Common myeloid progenitor, CD34-positive (primary cell): Measurements from ENCODE around the gene IQCH.

Experiments used
- CTCF ChIA-PET: fragments of 350-600 bp; sonication (Branson Sonifier 250); formaldehyde crosslinking; loops from one replicate; lab custom pipeline; 2021; ENCODE audit warnings: antibody characterized with exemption; lab: Charles Lee
- POLR2A ChIA-PET: fragments of 350-600 bp; sonication (Branson Sonifier 250); formaldehyde crosslinking; loops from one replicate; lab custom pipeline; 2021; ENCODE audit warnings: antibody characterized with exemption; lab: Charles Lee
- DNase-seq, 3 donors: peaks; one replicate each; pipeline versions ENCODE4 v3.0.0 to v3.0.0-alpha.2; 2013
- H3K27ac ChIP-seq, 2 experiments: 1 replicate in 1 of 2; 2 replicates in 1 of 2; pipeline ENCODE4 v1.7.0; 2013; ENCODE audit warnings: inconsistent platforms in 2 of 2, low read length in 2 of 2, mild to moderate bottlenecking in 2 of 2, low read depth in 1 of 2, moderate library complexity in 1 of 2; ENCODE audit not compliant: severe bottlenecking in 2 of 2, insufficient read depth in 1 of 2, poor library complexity in 1 of 2
- H3K27me3 ChIP-seq, 5 experiments: replicated peaks in 2 of 5; 1 replicate in 3 of 5; 2 replicates in 2 of 5; pipeline versions ENCODE4 v1.6.1 to v1.7.0; 2013; ENCODE audit warnings: low read length in 4 of 5, mild to moderate bottlenecking in 2 of 5, moderate library complexity in 2 of 5, inconsistent platforms in 1 of 5; ENCODE audit not compliant: insufficient read depth in 5 of 5, control insufficient read depth in 4 of 5
- H3K36me3 ChIP-seq, 4 experiments: 1 replicate in 2 of 4; 2 replicates in 2 of 4; pipeline versions ENCODE4 v1.6.1 to v1.7.0; 2013; ENCODE audit warnings: low read length in 3 of 4, control low read depth in 1 of 4, mild to moderate bottlenecking in 1 of 4; ENCODE audit not compliant: control insufficient read depth in 4 of 4, insufficient read depth in 4 of 4
- H3K4me1 ChIP-seq, 4 experiments: 1 replicate in 3 of 4; 2 replicates in 1 of 4; pipeline versions ENCODE4 v1.6.1 to v1.7.1; 2013; ENCODE audit warnings: low read length in 3 of 4, mild to moderate bottlenecking in 3 of 4, control low read depth in 1 of 4, inconsistent platforms in 1 of 4, moderate library complexity in 1 of 4; ENCODE audit not compliant: control insufficient read depth in 4 of 4, insufficient read depth in 4 of 4; ENCODE audit errors: control extremely low read depth in 1 of 4
- H3K4me3 ChIP-seq, 7 experiments: 1 replicate in 4 of 7; 2 replicates in 3 of 7; pipeline versions ENCODE4 v1.5.1 to v1.7.0; 2013; ENCODE audit warnings: mild to moderate bottlenecking in 7 of 7, low read length in 6 of 7, moderate library complexity in 6 of 7, inconsistent platforms in 2 of 7, low read depth in 2 of 7, control low read depth in 1 of 7; ENCODE audit not compliant: insufficient read depth in 4 of 7, control insufficient read depth in 1 of 7; ENCODE audit errors: extremely low read depth in 1 of 7
- H3K9me3 ChIP-seq, 5 experiments: 1 replicate in 4 of 5; 2 replicates in 1 of 5; pipeline versions ENCODE4 v1.6.1 to v1.7.1; 2013; ENCODE audit warnings: low read length in 4 of 5, mild to moderate bottlenecking in 2 of 5, inconsistent platforms in 1 of 5, low read depth in 1 of 5, moderate library complexity in 1 of 5; ENCODE audit not compliant: control insufficient read depth in 4 of 5, insufficient read depth in 2 of 5; ENCODE audit errors: control extremely low read depth in 1 of 5
- WGBS: methylation state at CpG from one replicate; pipeline ENCODE4 v1.1.5; 2013; ENCODE audit not compliant: insufficient coverage; 5-methylcytosine and 5-hydroxymethylcytosine counted together

IQCH gene

DNA sequence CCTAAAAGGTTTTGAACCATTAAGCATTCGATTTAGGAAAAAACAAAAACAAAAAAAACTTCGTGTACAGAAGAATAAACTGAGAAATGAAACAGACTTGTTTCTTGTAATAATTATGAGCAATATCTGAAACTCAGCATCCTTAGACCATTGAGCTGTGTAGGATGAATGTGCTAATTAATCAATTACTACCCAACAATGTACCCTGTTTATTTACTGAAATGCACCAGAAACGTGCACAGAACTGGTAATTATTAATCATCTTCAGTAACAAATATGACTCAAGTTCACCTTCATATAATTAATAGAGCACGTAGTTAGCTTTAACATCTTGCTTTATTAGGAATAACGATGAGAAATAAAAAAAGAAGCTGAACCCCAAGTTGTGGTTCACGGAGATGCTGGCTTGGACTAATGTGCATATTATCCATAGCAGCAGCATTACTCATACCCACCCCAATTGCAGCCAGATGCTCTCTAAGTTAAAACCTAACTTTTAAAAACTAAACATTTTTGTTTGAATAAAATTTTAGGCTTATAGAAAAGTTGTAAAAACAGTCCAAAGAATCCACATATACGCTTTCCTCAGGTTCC, 256.1 kb downstream of the IQCH start:
- H3K36me3 ChIP-seq, result peaks cover 9 to 39% (median 21%) of the 10 kb centered on the region in 4 experiments
- H3K27me3 ChIP-seq, result no peaks in the 10 kb centered on the region
- H3K9me3 ChIP-seq, result no peaks in the 10 kb centered on the region
- ChIA-PET CTCF (no interaction called here), POLR2A (no interaction called here)
- 100% methylated on average over 4 of the region's 7 CpGs for WGBS
- DNase-seq, result no peak
- H3K4me1 ChIP-seq, result peaks cover 0 to 13% (median 0%) of the 10 kb centered on the region in 4 experiments
- H3K4me3 ChIP-seq, result no peak overlapping the region
- no peak overlapping the region for H3K27ac ChIP-seq

GRCh38 chr15:67511606-67512005, 257.0 kb downstream of the IQCH start:
- Histone ChIP-seq H3K27me3 (no peaks in the 10 kb centered on the region), H3K4me3 (no peak overlapping the region), H3K36me3 (peaks cover 9 to 39% (median 23%) of the 10 kb centered on the region in 4 experiments), H3K4me1 (peaks cover 0 to 8% (median 0%) of the 10 kb centered on the region in 4 experiments), H3K27ac (no peak overlapping the region), H3K9me3 (no peaks in the 10 kb centered on the region)
- ChIA-PET POLR2A (no interaction called here), CTCF (no interaction called here)
- no CpG with 5 or more reads among the region's 3 CpGs for WGBS
- DNase-seq, result no peak

- no peak for DNase-seq
- CTCF ChIA-PET, result no interaction called here
- no peak overlapping the region for H3K4me3 ChIP-seq
- H3K9me3 ChIP-seq, result no peaks in the 10 kb centered on the region
- POLR2A ChIA-PET, result no interaction called here
- no CpG with 5 or more reads among the region's 3 CpGs for WGBS
- H3K36me3 ChIP-seq, result peaks cover 11 to 39% (median 26%) of the 10 kb centered on the region in 4 experiments
- H3K4me1 ChIP-seq, result peaks cover 0 to 8% (median 0%) of the 10 kb centered on the region in 4 experiments
- no peaks in the 10 kb centered on the region for H3K27me3 ChIP-seq
- H3K27ac ChIP-seq, result no peak overlapping the region
Measured at GRCh38 chr15:67512140-67512539, 257.6 kb downstream of the IQCH start.

DNA sequence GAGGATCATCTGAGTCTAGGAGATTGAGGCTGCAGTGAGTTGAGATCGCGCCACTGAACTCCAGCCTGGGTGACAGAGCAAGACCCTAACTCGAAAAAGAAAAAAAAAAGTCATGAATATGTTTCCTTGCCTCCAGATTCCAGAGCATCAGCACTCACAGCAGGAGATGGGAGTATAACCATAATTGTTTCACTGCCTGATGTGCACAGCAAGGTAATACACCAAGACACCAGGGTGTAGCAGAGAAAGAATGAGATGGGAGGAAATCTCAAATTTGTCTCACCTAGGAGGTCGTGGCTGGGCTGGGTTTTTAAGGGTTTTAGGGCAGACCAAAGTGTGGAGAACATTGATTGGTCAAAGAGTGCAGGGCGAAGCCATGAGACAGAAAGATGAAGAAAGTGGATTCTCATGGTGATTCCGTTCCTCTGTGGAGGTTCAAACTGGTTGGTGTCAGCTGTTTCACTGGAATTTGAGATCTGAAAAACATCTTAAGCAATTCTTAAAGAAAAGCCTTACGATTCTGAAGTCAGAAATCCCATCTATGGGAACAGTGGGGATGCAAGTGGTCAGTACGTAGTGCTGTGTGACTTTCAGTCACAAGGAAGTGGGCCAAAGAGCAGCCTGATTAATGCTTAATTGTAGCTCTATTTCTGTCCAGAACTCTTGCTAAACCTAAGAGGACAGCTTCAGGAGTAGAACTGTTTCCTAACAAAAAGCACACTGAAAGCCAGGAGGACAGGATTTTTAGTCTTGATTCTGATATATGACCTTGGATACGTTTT, 258.5 kb downstream of the IQCH start:
- CTCF ChIA-PET, result no interaction called here
- Histone ChIP-seq H3K27ac (no peak overlapping the region), H3K4me3 (no peak overlapping the region), H3K27me3 (no peaks in the 10 kb centered on the region), H3K4me1 (peaks cover 0 to 8% (median 0%) of the 10 kb centered on the region in 4 experiments), H3K9me3 (no peaks in the 10 kb centered on the region), H3K36me3 (peaks cover 11 to 42% (median 26%) of the 10 kb centered on the region in 4 experiments)
- no peak for DNase-seq
- POLR2A ChIA-PET, result no interaction called here
- 88% methylated on average over 7 of the region's 9 CpGs for WGBS

DNA sequence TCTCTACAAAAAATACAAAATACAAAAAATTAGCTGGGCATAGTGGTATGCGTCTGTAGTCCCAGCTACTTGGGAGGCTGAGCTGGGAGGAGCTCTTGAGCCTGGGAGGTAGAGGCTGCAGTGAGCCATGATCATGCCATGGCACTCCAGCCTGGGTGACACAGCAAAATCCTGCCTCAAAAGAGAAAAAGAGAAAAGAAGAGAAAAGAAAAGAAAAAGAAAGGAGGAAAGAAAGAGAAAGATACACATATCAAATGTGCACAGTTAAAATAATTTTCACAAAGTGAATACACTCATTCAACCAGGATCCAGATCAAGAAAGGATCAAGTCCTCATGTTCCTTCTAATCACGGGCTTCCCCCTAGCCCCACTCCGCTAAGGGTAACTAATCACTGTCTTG, 260.5 kb downstream of the IQCH start:
- ChIA-PET POLR2A (no interaction called here), CTCF (interaction anchor here (2.3 kb wide), 1 partner anchor 12 kb away, joined by 6 read pairs; no protein-coding TSS in a partner anchor)
- DNase-seq, result no peak
- no peaks in the 10 kb centered on the region for H3K27me3 ChIP-seq
- no peak overlapping the region for H3K4me3 ChIP-seq
- 100% methylated on average over 2 of the region's 3 CpGs for WGBS
- H3K9me3 ChIP-seq, result no peaks in the 10 kb centered on the region
- peaks cover 11 to 39% (median 26%) of the 10 kb centered on the region in 4 experiments for H3K36me3 ChIP-seq
- peaks cover 0 to 4% (median 0%) of the 10 kb centered on the region in 4 experiments for H3K4me1 ChIP-seq
- no peak overlapping the region for H3K27ac ChIP-seq

DNA sequence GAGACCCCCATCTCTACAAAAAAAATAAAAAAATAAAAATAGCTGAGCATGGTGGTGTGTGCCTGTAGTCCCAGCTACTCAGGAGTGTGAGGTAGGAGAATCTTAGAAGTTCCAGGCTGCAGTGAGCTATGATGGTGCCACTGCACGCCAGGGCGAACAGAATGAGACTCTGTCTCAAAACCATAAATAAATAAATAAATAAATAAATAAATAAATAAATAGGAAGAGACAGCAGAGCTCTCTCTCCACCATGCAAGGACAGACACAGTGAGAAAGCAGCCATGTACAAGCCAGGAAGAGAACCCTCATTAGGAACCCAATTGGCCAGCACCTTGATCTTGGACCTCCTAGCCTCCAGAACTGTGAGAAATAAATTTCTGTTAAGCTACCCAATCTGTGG, 261.0 kb downstream of the IQCH start:
- no peak for DNase-seq
- Histone ChIP-seq H3K36me3 (peaks cover 11 to 39% (median 26%) of the 10 kb centered on the region in 4 experiments), H3K27ac (no peak overlapping the region), H3K4me3 (no peak overlapping the region), H3K27me3 (no peaks in the 10 kb centered on the region), H3K9me3 (no peaks in the 10 kb centered on the region), H3K4me1 (peaks cover 0 to 4% (median 3%) of the 10 kb centered on the region in 4 experiments)
- ChIA-PET POLR2A (no interaction called here), CTCF (interaction anchor here (2.3 kb wide), 1 partner anchor 13 kb away, joined by 6 read pairs; no protein-coding TSS in a partner anchor)
- no CpG with 5 or more reads among the region's 2 CpGs for WGBS
